Measurements from ENCODE around the gene USP26.

- TF ChIP-seq POLR2A (IDR thresholded peaks at IDR 0.05) (no peak), CTCF (IDR thresholded peaks at IDR 0.05) (no peak)
Observed at GRCh38 chrX:133090236-133090809, 6.6 kb downstream of the USP26 start.
